Psoas muscle (tissue), 8 donors: ENCODE data around the gene OR10Z1. TPM values are rescaled to one million over a fixed set of nuclear protein-coding genes. Genes with fewer than 3 reads are reported as not detected.

ENCODE experiments used
- ATAC-seq, 4 donors: fragments of 200-7000 bp; cut with Tn5 transposase; one replicate each; pipeline ENCODE4 v1.9.1; 2020; ENCODE audit warnings: moderate library complexity in 3 of 4, mild to moderate bottlenecking in 2 of 4
- DNase-seq, 2 donors: peaks; one replicate each; pipeline ENCODE4 v3.0.0-alpha.2; 2020
- H3K27ac ChIP-seq: fragments of 200-600 bp; one replicate; pipeline ENCODE4 v1.8.0; 2022
- H3K27me3 ChIP-seq, 3 donors: fragments of 200-600 bp in 1 of 3; one replicate each; pipeline versions ENCODE4 v1.6.1 to v1.8.0; 2013 to 2022; ENCODE audit warnings: low read length in 2 of 3, mild to moderate bottlenecking in 2 of 3, moderate library complexity in 1 of 3; ENCODE audit not compliant: insufficient read depth in 3 of 3
- H3K36me3 ChIP-seq, 2 donors: fragments of 200-600 bp in 1 of 2; one replicate each; pipeline versions ENCODE4 v1.6.1 to v1.8.0; 2013 to 2022; ENCODE audit warnings: low read depth in 1 of 2, mild to moderate bottlenecking in 1 of 2, moderate library complexity in 1 of 2; ENCODE audit not compliant: insufficient read depth in 1 of 2
- H3K4me1 ChIP-seq: fragments of 200-600 bp; one replicate; pipeline ENCODE4 v1.8.0; 2022
- H3K4me3 ChIP-seq: fragments of 200-600 bp; one replicate; pipeline ENCODE4 v1.8.0; 2022; ENCODE audit warnings: mild to moderate bottlenecking
- H3K9me3 ChIP-seq: fragments of 200-600 bp; one replicate; pipeline ENCODE4 v1.8.0; 2022
- WGBS, 3 donors: extraction: QIAGEN DNeasy Blood & Tissue Kit; methylation state at CpG; one replicate each; pipeline versions ENCODE4 v1.1.6 to v1.1.7; 2013; 5-methylcytosine and 5-hydroxymethylcytosine counted together
- intact Hi-C, 2 donors: fragments of 100-400 bp; cut with DNase I; formaldehyde crosslinking; loops; one replicate each; pipeline versions ENCODE4 v1.11.0 to v1.14.2; 2022
- polyA plus RNA-seq, 3 donors: library from polyadenylated mRNA; stranded (reverse); fragments of 200-250 nt; gene quantifications; one replicate each; pipeline ENCODE4 v1.2.3, GENCODE V29; 2013
- total RNA-seq, 4 donors: library from RNA; stranded (reverse); fragmentation: NEBNext Ultra II Directional in 2 of 4; extraction: Animal tissue kit (Norgen Biotek cat#: 25700) in 2 of 4; gene quantifications; one replicate each; pipeline versions ENCODE4 v1.2.1 to v1.2.4, GENCODE V29; 2021 to 2023
- TF ChIP-seq, protein P1 (sequence below): fragments of 200-600 bp; IDR thresholded peaks from one replicate; pipeline ENCODE4 v1.8.0; 2022; ENCODE audit warnings: antibody characterized with exemption
- donor health status: healthy with polysubstance abuse.
- donor health status: DM: no; HTN: no; CAD: no; lungs with moderate emphysema.
- donor health status: Bipolar disorder and iron deficiency.
- donor health status: healthy.
- donor health status: DM: yes; HTN: yes; CAD: no.
- donor health status: DM: no; HTN: no; CAD: no.
- donor health status: DM: no; HTN: no; CAD: no.
- donor health status: DM: yes; HTN: yes; CAD: no.

OR10Z1 gene
- total and polyA plus RNA-seq, 7 donors: not detected

- Histone ChIP-seq H3K36me3 (no peaks in the 10 kb centered on the region), H3K9me3 (no peaks in the 10 kb centered on the region), H3K27ac (no peak overlapping the region), H3K4me3 (no peak overlapping the region), H3K27me3 (no peaks in the 10 kb centered on the region), H3K4me1 (no peaks in the 10 kb centered on the region)
- no peak for ATAC-seq
- no peak for DNase-seq
- intact Hi-C loops: no loop called here
- TF ChIP-seq, protein P1, sequence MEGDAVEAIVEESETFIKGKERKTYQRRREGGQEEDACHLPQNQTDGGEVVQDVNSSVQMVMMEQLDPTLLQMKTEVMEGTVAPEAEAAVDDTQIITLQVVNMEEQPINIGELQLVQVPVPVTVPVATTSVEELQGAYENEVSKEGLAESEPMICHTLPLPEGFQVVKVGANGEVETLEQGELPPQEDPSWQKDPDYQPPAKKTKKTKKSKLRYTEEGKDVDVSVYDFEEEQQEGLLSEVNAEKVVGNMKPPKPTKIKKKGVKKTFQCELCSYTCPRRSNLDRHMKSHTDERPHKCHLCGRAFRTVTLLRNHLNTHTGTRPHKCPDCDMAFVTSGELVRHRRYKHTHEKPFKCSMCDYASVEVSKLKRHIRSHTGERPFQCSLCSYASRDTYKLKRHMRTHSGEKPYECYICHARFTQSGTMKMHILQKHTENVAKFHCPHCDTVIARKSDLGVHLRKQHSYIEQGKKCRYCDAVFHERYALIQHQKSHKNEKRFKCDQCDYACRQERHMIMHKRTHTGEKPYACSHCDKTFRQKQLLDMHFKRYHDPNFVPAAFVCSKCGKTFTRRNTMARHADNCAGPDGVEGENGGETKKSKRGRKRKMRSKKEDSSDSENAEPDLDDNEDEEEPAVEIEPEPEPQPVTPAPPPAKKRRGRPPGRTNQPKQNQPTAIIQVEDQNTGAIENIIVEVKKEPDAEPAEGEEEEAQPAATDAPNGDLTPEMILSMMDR: no peak
These were observed 49.0 kb downstream of the OR10Z1 start for GRCh38 chr1:158654086-158654485.

DNA sequence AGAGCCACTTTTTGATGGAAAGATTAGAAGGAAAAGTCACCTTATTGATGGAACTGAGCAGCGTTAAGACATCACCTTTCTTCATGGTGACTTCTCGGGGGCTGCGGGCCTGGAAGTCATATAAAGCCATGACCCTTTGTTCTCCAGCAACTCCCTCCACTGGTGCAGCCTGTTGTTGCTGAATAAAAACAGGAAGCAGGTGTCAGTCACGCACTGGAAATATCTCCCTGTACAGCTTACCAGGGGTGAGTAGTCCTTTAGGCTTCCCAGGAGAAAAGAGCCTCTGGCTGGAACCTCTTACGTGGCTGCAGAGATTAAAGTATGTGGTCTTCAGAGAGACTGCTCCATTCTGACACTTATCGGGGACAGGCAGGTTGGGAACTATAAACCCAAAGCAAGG, 49.5 kb downstream of the OR10Z1 start:
- intact Hi-C loops: no loop called here
- Histone ChIP-seq H3K4me1 (no peaks in the 10 kb centered on the region), H3K27me3 (no peaks in the 10 kb centered on the region), H3K36me3 (no peaks in the 10 kb centered on the region), H3K27ac (no peak overlapping the region), H3K9me3 (no peaks in the 10 kb centered on the region), H3K4me3 (no peak overlapping the region)
- 42 to 49% (median 42%) methylated on average over 6 of the region's 6 CpGs for WGBS, 3 donors
- TF ChIP-seq, protein P1: no peak
- ATAC-seq: no peak
- no peak for DNase-seq

Other genes starting within 250 kb of the OR10Z1 start
- not detected for gene OR10T2, start 205.8 kb upstream of the OR10Z1 start, total RNA-seq
- gene OR10T2, start 205.8 kb upstream of the OR10Z1 start, polyA plus RNA-seq: not detected
- not detected for gene OR10K2, start 179.0 kb upstream of the OR10Z1 start, total RNA-seq
- gene OR10K2, start 179.0 kb upstream of the OR10Z1 start, polyA plus RNA-seq: not detected
- under 1 TPM in 1 of 4 donors, not detected in 3; 0.06 TPM for gene OR10K1, start 143.4 kb upstream of the OR10Z1 start, total RNA-seq
- gene OR10K1, start 143.4 kb upstream of the OR10Z1 start, polyA plus RNA-seq: not detected
- gene OR10R2, start 133.0 kb upstream of the OR10Z1 start, total RNA-seq: not detected
- not detected for gene OR10R2, start 133.0 kb upstream of the OR10Z1 start, polyA plus RNA-seq
- not detected for gene OR6Y1, start 50.9 kb upstream of the OR10Z1 start, total RNA-seq
- gene OR6Y1, start 50.9 kb upstream of the OR10Z1 start, polyA plus RNA-seq: not detected
- gene OR6P1, start 34.7 kb upstream of the OR10Z1 start, total RNA-seq: not detected
- gene OR6P1, start 34.7 kb upstream of the OR10Z1 start, polyA plus RNA-seq: not detected
- gene OR10X1, start 25.4 kb upstream of the OR10Z1 start, total RNA-seq: not detected
- gene OR10X1, start 25.4 kb upstream of the OR10Z1 start, polyA plus RNA-seq: not detected
- under 1 TPM in 2 of 4 donors, not detected in 2; 0.57 to 0.74 TPM for gene SPTA1, start 81.4 kb downstream of the OR10Z1 start, total RNA-seq
- gene SPTA1, start 81.4 kb downstream of the OR10Z1 start, polyA plus RNA-seq: under 1 TPM; 0.05 to 0.14 (median 0.07) TPM
- not detected for gene OR6K2, start 95.4 kb downstream of the OR10Z1 start, total RNA-seq
- gene OR6K2, start 95.4 kb downstream of the OR10Z1 start, polyA plus RNA-seq: not detected
- gene OR6K3, start 115.5 kb downstream of the OR10Z1 start, total RNA-seq: not detected
- not detected for gene OR6K3, start 115.5 kb downstream of the OR10Z1 start, polyA plus RNA-seq
- not detected for gene OR6K6, start 149.5 kb downstream of the OR10Z1 start, total RNA-seq
- gene OR6K6, start 149.5 kb downstream of the OR10Z1 start, polyA plus RNA-seq: not detected
- gene OR6N1, start 166.9 kb downstream of the OR10Z1 start, total RNA-seq: not detected
- gene OR6N1, start 166.9 kb downstream of the OR10Z1 start, polyA plus RNA-seq: not detected
- not detected for gene OR6N2, start 175.9 kb downstream of the OR10Z1 start, total RNA-seq
- not detected for gene OR6N2, start 175.9 kb downstream of the OR10Z1 start, polyA plus RNA-seq
- 1 to 10 TPM; 1.2 to 3.3 (median 1.6) TPM for gene MNDA, start 226.1 kb downstream of the OR10Z1 start, total RNA-seq
- gene MNDA, start 226.1 kb downstream of the OR10Z1 start, polyA plus RNA-seq: under 1 TPM; 0.38 to 0.49 (median 0.47) TPM